AG09319 (cell line): ENCODE data around the gene SHISA6.

ENCODE experiments used
- DNase-seq: peaks from one replicate; pipeline ENCODE4 v3.0.0-alpha.2; 2010; ENCODE audit warnings: low read depth; ENCODE audit errors: extremely low read depth
- TF ChIP-seq, protein P1 (sequence below): IDR thresholded peaks from 2 replicates; pipeline ENCODE4 v1.5.1; 2011; ENCODE audit warnings: low read depth, mild to moderate bottlenecking, inconsistent platforms, low read length, moderate library complexity

SHISA6 gene

DNA sequence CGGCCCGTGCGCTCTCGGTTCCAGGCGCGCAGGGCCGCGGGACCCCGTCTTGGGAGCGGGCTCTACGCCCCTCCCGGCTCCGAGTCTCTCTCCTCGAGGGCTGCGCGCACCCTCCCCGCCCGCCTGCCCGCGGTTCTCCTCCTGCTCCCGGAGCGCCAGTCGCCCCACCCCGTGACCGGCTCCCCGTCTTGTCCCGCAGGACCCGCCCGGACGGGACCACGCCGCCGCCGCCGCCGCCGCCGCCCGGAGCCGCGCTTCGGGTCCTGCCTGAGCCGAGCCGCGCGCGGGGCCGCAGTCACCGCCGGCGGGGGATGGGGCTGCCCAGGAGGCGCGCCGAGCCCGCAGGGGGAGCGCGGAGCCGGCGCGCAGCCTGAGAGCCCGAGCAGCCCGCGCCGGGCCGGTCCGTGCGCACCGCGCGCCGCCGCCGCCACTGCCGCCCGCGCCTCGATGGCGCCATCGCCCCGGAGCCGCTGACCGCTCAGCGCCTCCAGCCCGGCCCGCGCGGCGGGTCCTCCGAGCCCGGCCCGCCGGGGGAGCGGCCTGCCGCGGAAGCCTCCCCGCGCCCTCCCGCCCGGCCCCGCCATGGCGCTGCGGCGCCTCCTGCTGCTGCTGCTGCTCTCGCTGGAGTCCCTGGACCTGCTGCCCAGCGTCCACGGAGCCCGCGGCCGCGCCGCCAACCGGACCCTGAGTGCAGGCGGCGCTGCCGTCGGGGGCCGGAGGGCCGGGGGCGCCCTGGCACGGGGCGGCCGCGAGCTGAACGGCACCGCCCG is at the start of gene SHISA6:
Gene SHISA6 (plus strand): TSS at position 373 of the 770 bp plus-strand sequence.
- no peak for DNase-seq
- TF ChIP-seq, protein P1, sequence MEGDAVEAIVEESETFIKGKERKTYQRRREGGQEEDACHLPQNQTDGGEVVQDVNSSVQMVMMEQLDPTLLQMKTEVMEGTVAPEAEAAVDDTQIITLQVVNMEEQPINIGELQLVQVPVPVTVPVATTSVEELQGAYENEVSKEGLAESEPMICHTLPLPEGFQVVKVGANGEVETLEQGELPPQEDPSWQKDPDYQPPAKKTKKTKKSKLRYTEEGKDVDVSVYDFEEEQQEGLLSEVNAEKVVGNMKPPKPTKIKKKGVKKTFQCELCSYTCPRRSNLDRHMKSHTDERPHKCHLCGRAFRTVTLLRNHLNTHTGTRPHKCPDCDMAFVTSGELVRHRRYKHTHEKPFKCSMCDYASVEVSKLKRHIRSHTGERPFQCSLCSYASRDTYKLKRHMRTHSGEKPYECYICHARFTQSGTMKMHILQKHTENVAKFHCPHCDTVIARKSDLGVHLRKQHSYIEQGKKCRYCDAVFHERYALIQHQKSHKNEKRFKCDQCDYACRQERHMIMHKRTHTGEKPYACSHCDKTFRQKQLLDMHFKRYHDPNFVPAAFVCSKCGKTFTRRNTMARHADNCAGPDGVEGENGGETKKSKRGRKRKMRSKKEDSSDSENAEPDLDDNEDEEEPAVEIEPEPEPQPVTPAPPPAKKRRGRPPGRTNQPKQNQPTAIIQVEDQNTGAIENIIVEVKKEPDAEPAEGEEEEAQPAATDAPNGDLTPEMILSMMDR, result no peak

- DNase-seq, result no peak
- TF ChIP-seq, protein P1, result no peak
These were observed 45.2 kb upstream of the SHISA6 start for GRCh38 chr17:11195801-11196200.

DNA sequence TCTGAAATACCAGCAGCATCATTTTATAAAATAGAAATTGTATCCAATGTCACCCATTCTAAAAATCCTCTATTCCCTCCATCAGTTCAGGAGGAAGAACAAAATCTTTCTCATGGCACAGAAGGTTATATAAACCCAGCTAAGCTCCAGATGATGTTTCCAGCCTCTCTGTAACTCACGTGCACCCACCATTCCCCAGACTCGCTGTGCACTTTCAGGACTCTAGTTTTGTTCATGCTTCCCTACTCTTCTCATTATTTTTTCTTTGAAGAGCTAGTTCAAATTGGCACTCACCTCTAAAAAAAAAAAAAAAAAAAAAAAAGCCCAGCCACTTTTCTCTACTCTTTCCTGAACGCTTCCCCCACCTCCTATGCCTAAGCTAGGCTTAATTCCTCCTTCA is 36.0 kb upstream of the SHISA6 start:
- DNase-seq, result no peak
- TF ChIP-seq, protein P1, result no peak

GRCh38 chr17:11205659-11206058 is 35.4 kb upstream of the SHISA6 start:
- DNase-seq, result no peak
- TF ChIP-seq, protein P1, result no peak

DNA sequence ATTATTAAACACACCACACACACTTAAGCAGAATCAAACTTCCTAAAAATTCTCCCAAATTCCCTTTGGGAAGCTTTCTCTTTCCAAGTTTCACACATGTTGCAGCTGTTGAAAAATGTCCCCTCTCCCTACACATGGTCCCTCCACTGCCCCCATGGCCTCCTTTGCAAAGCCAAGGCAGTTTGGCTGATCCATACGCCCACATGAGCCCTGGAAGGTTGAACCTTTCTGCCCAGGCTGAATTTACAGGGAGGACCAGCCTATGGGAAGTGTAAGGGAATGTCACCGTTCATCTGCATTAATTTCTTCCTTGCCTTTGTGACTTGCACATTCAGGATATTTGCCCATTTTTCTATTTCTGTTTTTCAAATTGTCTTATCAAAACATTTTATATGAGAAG is 31.1 kb upstream of the SHISA6 start:
- TF ChIP-seq, protein P1, result no peak
- DNase-seq, result no peak

GRCh38 chr17:11212792-11213191 is 28.2 kb upstream of the SHISA6 start:
- TF ChIP-seq, protein P1, result no peak

DNA sequence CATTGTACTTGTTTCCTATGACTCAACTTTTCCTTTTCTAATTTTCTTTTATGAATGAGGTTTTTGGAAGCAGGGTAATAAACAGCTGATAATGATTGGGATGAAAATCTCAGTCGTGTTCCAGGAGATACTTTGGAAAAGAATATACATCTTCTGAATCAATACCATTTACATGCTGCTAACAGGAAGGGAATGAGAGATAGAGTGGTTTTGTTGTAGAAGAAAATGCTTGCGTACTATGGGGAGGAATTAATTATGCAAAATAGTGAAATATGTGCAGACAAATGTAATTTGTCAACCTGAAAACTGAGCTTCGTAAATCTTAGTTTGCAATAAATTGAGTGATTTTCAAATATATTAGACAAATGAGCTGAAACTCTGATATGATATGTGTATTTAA is 24.0 kb upstream of the SHISA6 start:
- no peak for DNase-seq
- TF ChIP-seq, protein P1, result no peak

More at GRCh38 chr17:11212792-11213191, 28.2 kb upstream of the SHISA6 start:
- DNase-seq, result no peak
